GM19397 (cell line): ENCODE results near the gene EYA2.
"Not testable (repeated sequence)": the region's sequence is repeated elsewhere in the genome, so short reads cannot be mapped to it uniquely, and the experiment has no call there.

Source experiments
- ATAC-seq: cut with Tn5 transposase; IDR thresholded peaks from one replicate; pipeline ENCODE4 v1.9.1; 2021; ENCODE audit warnings: mild to moderate bottlenecking, moderate library complexity; ENCODE audit not compliant: unreplicated experiment

The EYA2 gene

DNA sequence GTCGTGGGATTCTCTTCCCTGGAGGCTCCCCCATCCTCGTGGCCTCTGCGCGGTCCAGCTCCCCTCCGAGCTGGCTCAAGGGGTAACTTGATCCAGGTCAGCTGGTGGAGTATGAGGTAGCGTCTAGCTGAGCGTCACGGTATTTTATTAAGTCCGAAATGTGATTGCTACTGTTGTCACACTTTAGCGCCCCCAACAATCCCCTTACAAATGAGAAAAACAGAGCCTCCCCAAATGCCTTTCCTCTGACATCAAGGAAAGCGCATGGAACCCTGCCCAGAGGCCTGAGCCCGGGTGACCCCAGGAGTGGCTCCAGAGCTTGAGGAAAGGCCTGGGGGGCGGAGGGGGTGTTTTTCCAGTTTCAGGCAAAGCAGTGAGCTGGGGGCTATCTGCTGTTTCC, 269.5 kb downstream of the EYA2 start:
- no peak for ATAC-seq

DNA sequence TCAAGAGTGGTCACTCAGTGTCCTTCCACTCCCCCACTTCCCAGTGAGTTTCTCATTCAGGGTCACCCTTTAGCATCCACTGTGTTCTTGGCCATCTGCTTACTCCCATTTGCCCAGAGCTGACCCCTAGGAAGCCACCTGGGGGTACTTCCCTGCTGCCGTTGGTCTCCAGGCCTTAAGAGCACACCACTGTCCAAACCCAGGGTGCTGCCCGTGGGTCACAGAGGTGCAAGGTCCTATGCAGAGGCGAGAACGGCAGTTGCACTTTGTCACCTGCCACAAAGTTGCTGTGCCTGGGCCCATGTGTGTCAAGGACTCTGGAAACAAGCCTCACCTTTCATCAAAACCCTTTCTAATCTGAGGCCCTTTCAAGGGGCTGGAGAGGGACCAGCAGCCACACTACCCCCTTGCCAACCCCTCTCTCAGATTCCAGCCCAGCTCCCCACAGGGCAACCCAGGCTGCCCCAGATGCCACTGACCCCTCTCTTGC, 270.8 kb downstream of the EYA2 start:
- ATAC-seq = no peak

DNA sequence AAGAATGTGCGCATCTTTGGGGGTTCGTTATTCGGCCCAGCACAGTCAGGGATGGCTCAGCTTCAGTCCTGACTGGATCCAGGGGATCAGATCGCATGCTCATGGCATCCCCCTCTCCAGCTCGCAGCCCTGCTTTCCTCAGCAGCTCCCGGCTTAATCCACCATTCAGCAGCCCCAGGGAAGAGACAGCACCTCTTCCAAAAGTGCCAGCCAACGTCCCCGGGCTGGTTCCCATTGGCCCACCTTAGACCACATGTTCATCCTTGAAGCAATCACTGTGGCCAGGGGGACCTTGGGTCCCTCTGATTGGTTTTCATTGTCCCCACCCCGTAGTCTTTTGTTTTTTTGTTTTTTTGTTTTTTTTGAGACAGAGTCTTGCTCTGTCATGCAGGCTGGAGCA, 273.2 kb downstream of the EYA2 start:
- no peak for ATAC-seq

DNA sequence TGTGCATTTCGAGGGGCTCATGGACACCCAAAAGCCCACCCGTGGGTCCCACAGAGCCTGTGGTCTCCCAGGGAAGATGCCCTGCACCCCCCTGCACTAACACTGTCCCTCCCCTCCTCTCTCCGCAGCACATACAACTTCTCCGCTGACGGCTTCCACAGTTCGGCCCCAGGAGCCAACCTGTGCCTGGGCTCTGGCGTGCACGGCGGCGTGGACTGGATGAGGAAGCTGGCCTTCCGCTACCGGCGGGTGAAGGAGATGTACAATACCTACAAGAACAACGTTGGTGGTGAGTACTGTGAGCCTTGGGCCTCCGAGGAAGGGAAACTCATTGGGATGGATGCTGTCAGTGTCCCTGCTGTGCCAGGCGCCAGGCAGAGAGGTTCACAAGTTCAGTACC, 277.9 kb downstream of the EYA2 start:
- no peak for ATAC-seq

DNA sequence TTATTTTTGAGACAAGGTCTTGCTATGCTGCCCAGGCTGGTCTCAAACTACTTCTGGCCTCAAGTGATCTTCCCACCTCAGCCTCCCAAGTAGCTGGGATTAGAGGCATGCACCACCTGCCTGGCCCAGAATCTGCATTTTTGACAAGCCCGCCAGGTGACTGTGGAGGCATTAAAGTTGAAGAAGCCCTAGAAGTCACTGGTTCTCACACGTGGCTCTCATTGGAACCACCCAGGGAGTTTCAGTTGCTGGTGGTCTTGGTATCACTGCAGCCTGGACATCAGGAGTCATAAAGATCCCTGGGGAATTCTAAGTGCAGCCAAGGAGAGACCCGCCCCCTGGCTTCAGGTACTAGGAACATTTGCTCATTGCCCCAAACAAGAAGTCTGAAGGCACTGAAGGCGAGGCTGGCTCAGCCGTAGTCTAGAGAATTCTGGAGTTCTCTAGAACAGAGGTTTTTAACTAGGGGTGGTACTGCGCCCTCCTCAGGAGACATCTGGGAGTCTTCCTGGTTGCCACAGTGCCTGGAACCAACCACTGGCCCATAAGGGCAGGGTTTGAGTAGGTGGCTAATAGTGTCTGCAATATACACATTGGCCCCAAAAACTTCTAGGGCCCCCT, 279.1 kb downstream of the EYA2 start:
- ATAC-seq = no peak

DNA sequence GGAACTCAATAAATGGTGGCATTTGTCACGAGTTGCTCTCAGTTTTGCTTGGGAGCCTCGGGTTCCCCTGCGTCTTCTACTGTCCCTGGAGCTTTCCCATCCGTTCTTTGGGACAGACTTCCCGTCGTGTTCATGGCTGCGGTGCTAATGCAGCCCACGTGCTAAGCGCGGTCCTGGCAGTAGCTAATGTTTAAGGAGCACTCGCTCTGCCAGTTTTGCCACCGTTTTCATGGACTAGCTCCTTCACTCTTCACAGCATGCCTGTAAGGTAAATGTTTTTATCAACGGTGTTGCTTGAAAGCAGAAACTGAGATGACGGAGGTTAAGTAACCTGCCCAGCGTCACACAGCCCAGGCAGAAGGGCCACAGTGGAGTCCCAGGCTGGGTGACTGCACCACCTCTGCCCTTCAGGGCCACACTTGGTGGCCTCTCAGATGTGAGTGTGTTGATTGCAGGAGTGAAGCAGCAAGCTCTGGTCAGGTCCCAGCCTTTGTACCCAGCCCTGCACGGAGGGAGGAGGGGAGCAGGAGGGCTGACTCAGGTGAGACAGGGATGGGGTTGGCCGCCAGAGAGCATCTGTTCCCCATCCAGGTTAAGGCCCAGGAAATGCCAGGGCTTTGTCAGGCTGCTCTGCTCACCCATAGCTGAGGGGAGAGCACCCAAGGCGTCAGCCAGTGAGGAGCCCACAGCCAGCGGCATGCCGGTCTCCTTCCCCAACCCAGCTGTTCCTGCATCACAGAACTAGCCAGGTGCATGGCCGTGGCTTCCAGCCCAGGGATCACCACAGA, 280.0 kb downstream of the EYA2 start:
- no peak for ATAC-seq

DNA sequence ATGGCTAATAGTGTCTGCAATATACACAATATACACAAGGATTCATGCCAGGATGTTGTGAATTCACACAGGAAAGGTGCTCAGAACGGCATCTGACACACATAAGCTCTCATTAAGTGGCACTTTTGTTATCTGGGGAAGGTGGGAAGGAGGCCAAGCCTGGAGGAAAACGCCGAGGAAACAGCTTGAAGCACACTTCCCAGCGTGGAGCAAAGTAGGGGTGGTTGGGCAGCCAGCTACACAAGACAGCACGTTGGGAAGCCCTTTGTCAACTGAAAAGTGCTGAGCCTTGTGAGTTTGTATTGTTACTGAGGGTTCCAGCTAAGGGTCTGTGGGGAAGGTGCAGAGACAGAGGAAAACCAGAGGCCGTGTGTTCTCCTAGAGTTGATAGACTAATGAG, 280.9 kb downstream of the EYA2 start:
- ATAC-seq = no peak

DNA sequence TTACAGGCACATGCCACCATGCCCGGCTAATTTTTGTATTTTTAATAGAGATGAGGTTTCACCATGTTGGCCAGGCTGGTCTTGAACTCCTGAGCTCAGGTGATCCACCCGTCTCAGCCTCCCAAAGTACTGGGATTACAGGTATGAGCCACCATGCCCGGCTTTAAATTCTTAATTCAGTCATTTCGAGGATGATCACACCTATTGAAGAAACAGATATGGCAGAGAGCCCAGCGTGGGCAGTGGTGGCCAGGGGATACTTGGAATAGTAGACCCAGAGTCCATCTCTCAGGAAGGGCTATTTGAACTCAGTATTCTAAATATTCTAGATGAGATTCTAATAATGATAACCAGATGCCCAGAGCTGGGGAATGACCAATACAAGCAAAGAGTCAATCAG, 281.6 kb downstream of the EYA2 start:
- not testable (repeated sequence) for ATAC-seq

DNA sequence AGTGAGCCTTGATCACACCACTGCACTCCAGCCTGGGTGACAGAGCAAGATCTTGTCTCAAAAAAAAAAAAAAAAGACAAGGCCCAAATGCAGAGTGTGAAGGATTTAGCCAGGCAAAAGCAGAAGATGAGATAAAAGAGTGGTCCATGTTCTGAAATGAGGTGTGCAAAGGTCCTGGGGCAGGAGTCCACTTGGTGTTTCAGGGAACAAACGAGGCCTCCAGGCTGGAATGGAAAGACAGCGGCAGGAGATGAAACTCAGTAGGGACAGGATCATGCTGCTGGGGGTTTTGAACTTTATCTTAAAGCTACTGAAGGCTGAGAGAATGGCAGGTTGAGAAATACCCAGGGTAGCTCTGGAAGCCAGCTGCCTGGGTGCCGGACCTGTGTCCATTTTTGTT, 283.6 kb downstream of the EYA2 start:
- ATAC-seq = no peak

DNA sequence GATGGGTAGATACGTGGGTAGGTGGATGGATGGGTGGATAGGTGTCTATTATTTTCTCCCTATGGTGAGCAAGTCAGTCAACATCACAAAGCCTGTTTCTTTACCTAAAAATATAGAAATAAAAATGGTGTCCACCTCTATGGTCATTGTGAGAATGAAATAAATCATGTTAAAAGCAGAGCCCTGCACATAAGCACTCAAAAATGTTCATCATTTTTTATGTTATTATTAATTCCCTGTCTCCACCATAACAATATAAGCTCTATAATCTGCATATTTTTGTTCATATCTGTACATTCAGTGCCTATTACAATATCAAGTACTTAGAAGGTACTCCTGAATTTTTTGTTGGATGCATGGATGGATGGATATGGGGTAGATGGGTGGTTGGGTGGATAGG, 284.2 kb downstream of the EYA2 start:
- no peak for ATAC-seq

DNA sequence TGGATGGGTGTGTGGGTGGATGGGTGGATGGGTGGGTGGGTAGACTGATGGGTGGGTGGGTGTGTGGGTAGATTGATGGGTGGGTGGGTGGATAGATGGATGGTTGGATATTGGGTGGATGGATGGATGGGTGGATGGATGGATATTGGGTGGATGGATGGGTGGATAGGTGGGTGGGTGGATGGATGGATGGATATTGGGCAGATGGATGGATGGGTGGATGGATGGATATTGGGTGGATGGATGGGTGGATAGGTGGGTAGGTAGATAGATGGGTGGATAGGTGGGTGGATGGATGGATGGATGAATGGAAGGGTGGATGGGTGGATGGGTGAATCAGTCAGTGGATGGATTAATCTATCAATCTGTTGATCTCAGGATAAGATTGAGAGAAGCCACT, 284.6 kb downstream of the EYA2 start:
- ATAC-seq = no peak

DNA sequence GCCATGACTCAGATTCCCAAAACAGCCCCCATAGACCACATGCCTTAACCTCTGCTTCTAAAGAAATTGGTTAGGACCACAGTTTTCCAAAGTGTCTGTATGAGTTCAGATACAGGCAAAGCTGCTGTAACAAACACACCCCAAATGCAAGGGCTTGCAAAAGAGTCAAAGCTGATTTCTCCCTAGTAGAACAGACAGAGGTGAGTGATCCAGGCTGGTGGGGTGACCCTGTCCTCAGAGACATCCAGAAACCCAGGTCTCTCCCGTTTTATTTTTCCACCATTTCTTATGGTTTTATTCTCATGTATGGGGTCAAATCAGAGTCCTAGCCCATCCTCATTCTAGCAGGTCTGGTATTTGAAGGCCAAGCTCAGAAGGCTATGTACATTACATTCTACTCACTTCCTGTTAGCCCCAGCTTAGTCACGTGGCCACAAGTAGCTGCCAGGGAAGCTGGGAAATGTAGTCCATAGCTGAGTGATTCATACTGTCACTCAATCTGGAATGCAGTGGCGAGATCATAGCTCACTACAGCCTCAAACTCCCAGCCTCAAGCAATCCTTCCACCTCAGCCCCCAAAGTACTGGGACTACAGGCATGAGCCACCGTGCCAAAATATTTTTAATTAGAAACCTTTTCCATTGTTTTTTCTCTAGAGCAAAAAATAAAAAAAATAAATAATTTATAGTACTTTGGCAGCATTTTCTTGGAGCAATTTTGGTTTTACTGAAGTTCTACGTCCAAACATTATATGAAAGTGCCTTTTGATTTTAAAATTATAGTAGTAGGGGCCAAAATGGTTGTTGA, 286.6 kb downstream of the EYA2 start:
- no peak for ATAC-seq

DNA sequence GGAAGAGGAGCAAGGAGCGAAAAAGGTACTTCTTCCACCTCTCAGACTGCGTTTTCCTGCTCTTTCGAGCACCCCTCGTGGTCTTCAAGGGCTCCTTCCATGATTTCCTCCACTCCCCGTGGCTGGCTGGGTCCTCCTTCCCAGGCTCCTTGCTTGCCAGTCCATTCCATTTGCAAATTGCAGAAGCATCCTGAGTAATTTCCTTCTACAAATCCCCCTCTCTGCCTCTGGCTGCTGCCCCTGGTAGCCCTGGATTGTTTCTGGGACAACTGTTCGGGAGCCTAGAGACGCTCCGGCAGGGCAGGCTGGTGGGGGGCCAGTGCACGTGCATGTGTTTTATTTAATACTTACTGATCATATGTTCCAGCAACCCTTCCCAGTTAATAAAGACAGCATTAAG, 288.7 kb downstream of the EYA2 start:
- no peak for ATAC-seq

DNA sequence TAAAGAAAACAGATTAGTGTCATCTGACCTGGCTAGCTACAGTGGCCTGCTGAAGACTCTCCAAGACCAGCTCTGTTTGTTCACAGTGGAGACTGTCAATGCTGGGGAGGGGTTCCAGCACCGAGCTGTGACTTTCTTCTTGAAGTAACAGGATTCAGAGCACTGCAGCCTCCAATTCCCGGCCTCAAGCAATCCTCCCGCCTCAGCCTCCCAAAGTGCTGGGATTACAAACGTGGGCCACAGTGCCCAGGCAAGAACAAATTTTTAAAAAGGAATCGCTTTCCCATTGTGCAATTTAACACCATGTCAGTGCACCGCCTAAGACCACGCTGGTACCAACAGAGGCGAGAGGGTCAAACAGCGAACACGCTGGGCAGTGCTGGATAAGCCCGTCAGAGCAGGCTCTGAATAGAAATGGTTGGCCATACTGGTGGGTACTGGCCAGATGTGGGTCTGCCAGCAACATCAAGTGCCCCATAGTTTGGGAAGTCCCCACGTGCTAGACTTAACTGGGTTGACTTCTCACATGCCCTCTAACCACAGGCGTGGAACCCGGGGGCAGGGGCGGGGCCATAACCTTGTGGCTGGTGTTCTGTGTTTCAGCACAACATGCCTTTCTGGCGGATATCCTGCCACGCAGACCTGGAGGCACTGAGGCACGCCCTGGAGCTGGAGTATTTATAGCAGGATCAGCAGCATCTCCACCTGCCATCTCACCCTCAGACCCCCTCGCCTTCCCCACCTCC, 293.0 kb downstream of the EYA2 start:
- ATAC-seq = no peak

DNA sequence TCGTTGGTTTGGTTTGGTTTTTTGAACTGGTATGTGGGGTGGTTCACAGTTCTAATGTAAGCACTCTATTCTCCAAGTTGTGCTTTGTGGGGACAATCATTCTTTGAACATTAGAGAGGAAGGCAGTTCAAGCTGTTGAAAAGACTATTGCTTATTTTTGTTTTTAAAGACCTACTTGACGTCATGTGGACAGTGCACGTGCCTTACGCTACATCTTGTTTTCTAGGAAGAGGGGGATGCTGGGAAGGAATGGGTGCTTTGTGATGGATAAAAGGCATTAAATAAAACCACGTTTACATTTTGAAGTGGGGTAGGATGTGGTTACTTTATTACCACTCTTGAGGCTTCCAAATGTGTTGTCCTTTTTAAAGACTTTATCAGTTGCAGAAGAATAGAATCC, 293.9 kb downstream of the EYA2 start:
- no peak for ATAC-seq

DNA sequence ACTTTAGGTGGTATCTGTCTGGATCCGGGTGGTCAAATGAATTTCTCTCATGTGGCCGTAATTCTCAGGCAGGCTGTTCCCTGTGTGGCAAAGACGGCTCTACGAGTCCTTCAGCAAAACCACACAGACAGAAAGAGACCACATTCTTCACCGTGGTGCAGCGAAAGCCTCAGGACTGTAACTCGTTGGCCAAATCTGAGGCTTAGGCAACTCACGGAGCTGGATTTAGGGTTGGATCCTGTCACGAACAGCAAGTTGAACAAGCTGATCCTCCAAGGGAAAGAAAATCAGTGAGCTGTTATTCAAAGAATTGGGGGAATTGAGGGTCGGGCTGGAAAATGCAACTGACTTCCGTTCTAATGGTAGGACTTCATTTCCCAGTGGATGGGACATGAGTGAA, 294.4 kb downstream of the EYA2 start:
- ATAC-seq = no peak

DNA sequence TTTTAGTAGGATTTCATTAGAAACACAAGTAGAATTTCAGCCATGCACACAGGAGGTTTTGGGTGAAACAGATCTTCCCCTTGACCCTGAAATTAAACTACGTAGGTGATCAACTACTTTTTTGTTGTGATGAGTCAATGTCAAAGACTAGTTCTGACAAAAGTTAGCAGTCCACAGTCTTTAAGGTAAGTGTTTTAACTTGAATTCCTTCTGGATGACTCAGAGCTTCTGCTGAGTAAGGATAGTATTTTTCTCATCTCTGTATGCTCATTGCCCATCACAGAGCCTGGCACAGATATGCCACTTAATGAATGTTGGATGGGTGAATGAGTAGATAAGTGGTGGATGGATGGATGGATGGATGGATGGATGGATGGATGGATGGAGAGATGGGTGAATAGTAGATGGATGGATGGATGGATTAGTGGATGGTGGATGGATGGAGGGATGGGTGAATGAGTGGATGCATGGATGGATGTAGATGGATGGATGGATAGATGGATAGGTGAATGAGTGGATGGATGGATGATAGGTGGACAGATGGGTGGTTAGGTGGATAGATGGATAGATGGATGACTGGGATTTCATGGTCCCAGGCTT, 296.5 kb downstream of the EYA2 start:
- ATAC-seq = no peak

DNA sequence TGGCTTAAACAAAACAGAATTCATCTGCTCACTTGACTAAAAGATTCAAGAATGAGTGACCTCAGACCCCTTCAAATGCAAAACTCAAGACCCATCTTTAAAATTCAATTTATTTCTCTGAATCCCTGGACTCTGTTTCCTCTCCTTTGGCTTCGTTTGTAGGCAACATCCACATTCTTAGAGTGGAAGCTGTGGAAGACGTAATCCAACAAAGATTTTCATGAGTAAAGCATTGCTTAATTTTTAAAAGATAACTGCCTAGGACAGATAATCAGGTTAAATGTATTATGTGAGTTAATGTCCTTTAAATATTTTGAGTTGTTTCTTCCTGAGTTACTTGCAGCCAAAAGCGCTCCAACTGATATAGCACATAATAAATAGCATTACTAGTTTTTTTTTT, 297.3 kb downstream of the EYA2 start:
- ATAC-seq = no peak

DNA sequence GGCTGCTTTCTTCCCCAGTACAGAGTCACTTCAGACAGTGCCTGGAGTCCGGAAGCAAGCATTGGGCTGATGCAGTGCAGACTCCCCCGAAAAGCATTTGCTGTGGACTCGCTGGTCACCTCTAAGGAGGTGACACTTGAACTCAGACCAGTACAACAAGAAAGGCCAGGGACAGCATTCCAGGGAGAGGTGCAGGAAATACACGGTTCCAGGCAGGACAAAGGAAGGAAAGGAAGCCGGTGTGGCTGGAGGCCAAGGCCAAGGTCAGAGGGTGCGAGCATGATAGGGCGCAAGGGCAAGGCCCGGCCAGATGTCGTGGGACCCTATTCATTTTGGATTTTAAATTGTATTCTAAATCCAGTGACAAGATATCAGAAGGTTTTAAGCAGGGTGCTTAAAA, 300.9 kb downstream of the EYA2 start:
- ATAC-seq = no peak
